Neural crest cell (in vitro differentiated cells): ENCODE results near the gene SGMS1. TPM values are rescaled to one million over a fixed set of nuclear protein-coding genes. Genes with fewer than 3 reads are reported as not detected.

Source experiments
- DNase-seq: peaks from one replicate; pipeline ENCODE4 v3.0.0; 2021; ENCODE audit warnings: low read depth, mixed read lengths, low spot score
- H3K27ac Mint-ChIP-seq: one replicate; pipeline ENCODE4 v1.8.0; 2021; ENCODE audit warnings: mild to moderate bottlenecking, mixed read lengths; ENCODE audit not compliant: unreplicated experiment
- H3K27me3 Mint-ChIP-seq: 2 replicates; pipeline ENCODE4 v1.8.0; 2021; ENCODE audit warnings: low read depth, mild to moderate bottlenecking, mixed read lengths
- H3K36me3 Mint-ChIP-seq: 2 replicates; pipeline ENCODE4 v1.8.0; 2021; ENCODE audit warnings: low read depth, mild to moderate bottlenecking, mixed read lengths
- H3K4me1 Mint-ChIP-seq: 2 replicates; pipeline ENCODE4 v1.8.0; 2021; ENCODE audit warnings: mixed read lengths
- H3K4me3 Mint-ChIP-seq: one replicate; pipeline ENCODE4 v1.8.0; 2021; ENCODE audit warnings: mild to moderate bottlenecking, mixed read lengths
- H3K9me3 Mint-ChIP-seq: 2 replicates; pipeline ENCODE4 v1.8.0; 2021; ENCODE audit warnings: mixed read lengths
- total RNA-seq: library from RNA; stranded (reverse); gene quantifications from 2 replicates; pipeline ENCODE4 v1.2.1, GENCODE V29; 2021
- TF ChIP-seq, protein P1 (sequence below): fragments of 200-600 bp; sonication (generic); conservative IDR thresholded peaks from 2 replicates; pipeline ENCODE4 v1.5.0; 2021; ENCODE audit warnings: antibody characterized with exemption, mild to moderate bottlenecking

Gene SGMS1
- total RNA-seq, 1 donor from 2014 or later, result 14.4 TPM

DNA sequence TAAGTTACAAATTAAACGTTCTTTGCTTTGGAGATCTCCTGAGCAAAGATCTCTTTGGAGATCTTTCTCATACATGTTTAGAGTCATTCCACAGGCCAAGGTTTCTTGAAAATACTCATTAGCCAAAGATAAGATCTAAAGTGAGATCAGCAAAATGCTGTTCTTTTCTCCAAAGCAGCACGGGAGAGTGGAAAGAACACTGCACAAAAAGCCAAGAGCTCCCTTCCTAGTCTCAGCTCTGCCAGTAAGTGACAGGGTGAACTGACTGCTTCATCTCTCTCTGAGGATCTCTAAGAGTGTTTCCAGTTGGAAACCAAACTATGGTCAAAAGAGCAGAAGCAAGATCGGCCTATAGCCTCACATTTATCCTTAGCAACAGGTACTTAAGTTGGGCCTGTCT is 204.0 kb downstream of the SGMS1 start:
- Mint-ChIP-seq H3K36me3 (no peaks in the 10 kb centered on the region), H3K4me1 (peaks cover 22% of the 10 kb centered on the region), H3K4me3 (no peak overlapping the region), H3K27me3 (peaks cover 12% of the 10 kb centered on the region), H3K27ac (no peak overlapping the region), H3K9me3 (no peaks in the 10 kb centered on the region)
- TF ChIP-seq, protein P1, sequence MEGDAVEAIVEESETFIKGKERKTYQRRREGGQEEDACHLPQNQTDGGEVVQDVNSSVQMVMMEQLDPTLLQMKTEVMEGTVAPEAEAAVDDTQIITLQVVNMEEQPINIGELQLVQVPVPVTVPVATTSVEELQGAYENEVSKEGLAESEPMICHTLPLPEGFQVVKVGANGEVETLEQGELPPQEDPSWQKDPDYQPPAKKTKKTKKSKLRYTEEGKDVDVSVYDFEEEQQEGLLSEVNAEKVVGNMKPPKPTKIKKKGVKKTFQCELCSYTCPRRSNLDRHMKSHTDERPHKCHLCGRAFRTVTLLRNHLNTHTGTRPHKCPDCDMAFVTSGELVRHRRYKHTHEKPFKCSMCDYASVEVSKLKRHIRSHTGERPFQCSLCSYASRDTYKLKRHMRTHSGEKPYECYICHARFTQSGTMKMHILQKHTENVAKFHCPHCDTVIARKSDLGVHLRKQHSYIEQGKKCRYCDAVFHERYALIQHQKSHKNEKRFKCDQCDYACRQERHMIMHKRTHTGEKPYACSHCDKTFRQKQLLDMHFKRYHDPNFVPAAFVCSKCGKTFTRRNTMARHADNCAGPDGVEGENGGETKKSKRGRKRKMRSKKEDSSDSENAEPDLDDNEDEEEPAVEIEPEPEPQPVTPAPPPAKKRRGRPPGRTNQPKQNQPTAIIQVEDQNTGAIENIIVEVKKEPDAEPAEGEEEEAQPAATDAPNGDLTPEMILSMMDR, result no peak
- no peak for DNase-seq

DNA sequence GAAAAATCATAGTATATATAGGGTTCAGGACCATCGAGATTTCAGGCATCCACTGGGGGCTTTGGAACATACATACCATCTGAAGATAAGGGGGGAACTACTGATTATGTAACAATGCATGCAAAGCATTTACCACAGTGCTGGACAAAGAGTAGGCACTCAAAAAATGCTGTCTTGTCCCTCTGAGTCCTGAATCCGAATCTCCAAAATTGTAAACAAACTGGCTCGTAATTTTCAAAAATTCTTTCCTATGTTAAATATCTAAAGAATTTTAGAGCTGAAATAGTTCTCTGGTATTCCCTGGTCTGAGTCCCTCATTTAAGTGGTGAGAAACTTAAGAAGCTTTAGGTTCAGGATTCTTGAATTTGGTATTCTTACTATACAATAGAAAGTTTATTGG is 204.7 kb downstream of the SGMS1 start:
- H3K36me3 Mint-ChIP-seq, result no peaks in the 10 kb centered on the region
- H3K9me3 Mint-ChIP-seq, result no peaks in the 10 kb centered on the region
- TF ChIP-seq, protein P1, result no peak
- peak overlapping the region; percentile 86 for H3K4me3 Mint-ChIP-seq
- peaks cover 12% of the 10 kb centered on the region for H3K27me3 Mint-ChIP-seq
- H3K4me1 Mint-ChIP-seq, result peaks cover 22% of the 10 kb centered on the region
- DNase-seq, result no peak
- no peak overlapping the region for H3K27ac Mint-ChIP-seq

DNA sequence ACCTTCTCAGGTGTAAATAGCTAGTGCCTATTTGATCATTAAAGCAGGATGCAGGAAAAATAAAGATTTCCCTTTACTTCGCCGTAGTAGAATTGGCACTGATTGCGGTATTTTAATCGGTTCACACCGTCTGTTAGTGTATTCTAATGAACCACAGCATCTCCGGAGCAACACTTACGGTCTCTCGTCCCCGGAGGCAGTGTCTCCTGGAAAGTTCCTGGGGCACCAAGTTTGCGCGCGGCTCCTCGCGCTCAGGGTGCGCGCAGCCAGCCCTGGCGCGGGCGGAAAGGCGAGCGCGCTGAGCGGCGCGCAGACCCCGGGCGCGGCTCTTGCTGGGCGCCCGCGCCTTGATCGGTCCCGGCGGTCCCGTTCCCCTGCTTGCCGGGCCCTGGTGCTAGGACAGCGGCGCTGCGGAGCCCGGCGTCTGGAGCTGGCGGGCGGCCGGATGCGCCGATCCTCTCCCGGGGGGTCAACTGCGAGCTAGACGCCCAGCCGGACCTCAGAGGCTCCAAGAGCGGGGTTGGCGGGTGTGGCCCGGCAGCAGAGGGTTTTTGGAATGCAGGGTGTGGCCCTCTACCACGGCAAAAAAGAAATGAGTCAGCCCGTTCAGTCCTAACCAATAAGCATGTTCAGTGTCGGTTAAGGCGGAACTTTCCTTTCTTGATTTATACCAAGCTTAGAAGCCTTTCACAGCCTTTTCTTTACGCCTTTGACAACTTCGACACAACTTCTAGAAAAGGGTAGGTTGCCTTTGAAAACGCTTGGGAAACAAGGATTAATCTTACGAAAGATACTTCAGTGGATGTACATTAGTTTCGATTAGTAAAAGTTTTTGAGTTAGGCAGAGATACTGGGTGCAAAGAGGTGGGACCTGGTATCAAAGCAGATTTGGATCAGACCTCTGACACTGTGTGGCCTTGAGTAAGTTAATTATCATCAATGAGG is 205.6 kb downstream of the SGMS1 start:
- no peak overlapping the region for H3K27ac Mint-ChIP-seq
- H3K4me1 Mint-ChIP-seq, result peaks cover 18% of the 10 kb centered on the region
- peaks cover 12% of the 10 kb centered on the region for H3K27me3 Mint-ChIP-seq
- peak; percentile 24 for DNase-seq
- peak overlapping the region; percentile 86 for H3K4me3 Mint-ChIP-seq
- TF ChIP-seq, protein P1, result no peak
- no peaks in the 10 kb centered on the region for H3K9me3 Mint-ChIP-seq
- H3K36me3 Mint-ChIP-seq, result no peaks in the 10 kb centered on the region

DNA sequence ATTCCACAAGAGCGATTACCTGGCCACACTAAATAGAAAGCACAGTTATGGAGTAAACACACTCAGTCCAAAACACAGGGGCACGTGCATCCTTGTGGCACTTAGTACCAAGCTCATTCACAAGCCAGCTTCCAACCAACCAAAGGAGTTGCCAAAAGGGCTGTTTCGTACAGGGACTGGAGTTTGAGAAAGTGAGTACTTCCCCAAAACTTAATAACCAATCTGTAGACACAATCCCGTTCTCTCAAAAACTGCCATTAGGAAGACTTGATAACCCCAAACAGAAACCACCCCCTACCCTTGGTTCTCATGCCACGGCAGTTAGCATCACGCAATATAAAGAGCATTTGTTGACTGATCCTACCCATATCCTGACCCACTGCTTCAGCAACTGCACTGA is 206.3 kb downstream of the SGMS1 start:
- peaks cover 16% of the 10 kb centered on the region for H3K4me1 Mint-ChIP-seq
- H3K27me3 Mint-ChIP-seq, result peaks cover 12% of the 10 kb centered on the region
- peak overlapping the region; percentile 74 for H3K4me3 Mint-ChIP-seq
- DNase-seq, result no peak
- TF ChIP-seq, protein P1, result no peak
- H3K36me3 Mint-ChIP-seq, result no peaks in the 10 kb centered on the region
- no peak overlapping the region for H3K27ac Mint-ChIP-seq
- H3K9me3 Mint-ChIP-seq, result no peaks in the 10 kb centered on the region

DNA sequence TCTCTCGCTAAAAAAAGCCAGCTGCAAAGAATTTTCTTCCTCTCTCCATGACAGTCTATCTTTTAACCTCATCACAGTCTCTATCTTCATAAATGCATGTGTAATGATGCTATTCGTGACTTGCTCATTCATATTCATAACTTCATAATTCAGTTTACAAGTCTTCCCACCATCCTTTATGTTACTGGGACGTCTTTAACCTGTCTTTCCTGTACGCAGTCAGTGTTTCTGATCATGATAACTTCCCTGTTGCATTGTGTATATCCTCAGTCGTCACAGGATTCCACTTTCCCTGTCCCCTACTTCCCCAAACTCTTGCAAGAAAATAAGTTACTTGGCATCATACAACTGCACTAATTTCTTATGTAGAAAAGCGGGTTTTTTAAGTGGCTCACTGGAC is 206.9 kb downstream of the SGMS1 start:
- H3K27me3 Mint-ChIP-seq, result peaks cover 12% of the 10 kb centered on the region
- H3K27ac Mint-ChIP-seq, result no peak overlapping the region
- no peaks in the 10 kb centered on the region for H3K36me3 Mint-ChIP-seq
- H3K9me3 Mint-ChIP-seq, result no peaks in the 10 kb centered on the region
- TF ChIP-seq, protein P1, result no peak
- peaks cover 12% of the 10 kb centered on the region for H3K4me1 Mint-ChIP-seq
- no peak overlapping the region for H3K4me3 Mint-ChIP-seq
- no peak for DNase-seq
